OCI-LY7 (cell line): ENCODE data around the gene CASQ2. TPM values are rescaled to one million over a fixed set of nuclear protein-coding genes. Genes with fewer than 3 reads are reported as not detected.

ENCODE experiments used
- BruUV-seq: library from RNA; stranded (reverse); fragments of 400-500 nt; replicated peaks from 2 replicates; lab custom pipeline; 2021; lab: Mats Ljungman, UMichigan
- CTCF ChIA-PET: fragments of 300-600 bp; sonication (Branson Sonifier 250); formaldehyde crosslinking; loops from one replicate; lab custom pipeline; 2022; ENCODE audit warnings: antibody characterized with exemption; ENCODE audit not compliant: unreplicated experiment; lab: Charles Lee
- POLR2A ChIA-PET: fragments of 300-600 bp; sonication (Branson Sonifier 250); formaldehyde crosslinking; loops from one replicate; lab custom pipeline; 2022; ENCODE audit warnings: antibody characterized with exemption; lab: Charles Lee
- DNase-seq: peaks from one replicate; pipeline ENCODE4 v3.0.0-alpha.2; 2015; ENCODE audit warnings: low spot score
- H2AFZ ChIP-seq: fragments of 200-600 bp; sonication (generic), shearing (Covaris generic); 2 replicates; pipeline ENCODE4 v1.6.1; 2014; ENCODE audit warnings: mild to moderate bottlenecking, antibody characterized with exemption, low read length, moderate library complexity
- H3K27ac ChIP-seq: fragments of 200-600 bp; sonication (generic); 2 replicates; pipeline ENCODE4 v1.5.1; 2014; ENCODE audit warnings: mixed run types, low read depth, mild to moderate bottlenecking, moderate library complexity, low read length, inconsistent platforms; ENCODE audit not compliant: poor library complexity, severe bottlenecking
- H3K36me3 ChIP-seq: fragments of 200-600 bp; sonication (generic); 2 replicates; pipeline ENCODE4 v1.6.1; 2014; ENCODE audit warnings: mild to moderate bottlenecking, antibody characterized with exemption, low read length, moderate library complexity, mixed read lengths; ENCODE audit not compliant: insufficient read depth
- H3K4me1 ChIP-seq: fragments of 200-600 bp; sonication (generic); 2 replicates; pipeline ENCODE4 v1.5.1; 2014; ENCODE audit warnings: mild to moderate bottlenecking, low read length; ENCODE audit not compliant: insufficient read depth, poor library complexity, severe bottlenecking
- H3K4me2 ChIP-seq: fragments of 200-600 bp; sonication (generic); 2 replicates; pipeline ENCODE4 v1.6.1; 2014; ENCODE audit warnings: mild to moderate bottlenecking, low read length
- H3K4me3 ChIP-seq: fragments of 200-600 bp; sonication (generic); 2 replicates; pipeline ENCODE4 v1.5.1; 2014; ENCODE audit warnings: mild to moderate bottlenecking, low read depth, low read length; ENCODE audit not compliant: poor library complexity, severe bottlenecking
- H3K79me2 ChIP-seq: fragments of 200-600 bp; sonication (generic); 2 replicates; pipeline ENCODE4 v1.6.1; 2016; ENCODE audit warnings: low read depth, mild to moderate bottlenecking, low read length, moderate library complexity, mixed read lengths; ENCODE audit not compliant: insufficient read depth
- H3K9me2 ChIP-seq: fragments of 200-600 bp; sonication (generic); 2 replicates; pipeline ENCODE4 v1.6.1; 2016; ENCODE audit warnings: mild to moderate bottlenecking, low read length, mixed read lengths; ENCODE audit not compliant: insufficient read depth
- H3K9me3 ChIP-seq: fragments of 200-600 bp; sonication (generic); 2 replicates; pipeline ENCODE4 v1.6.1; 2014; ENCODE audit warnings: mild to moderate bottlenecking, mixed run types, low read length, mixed read lengths
- H4K20me1 ChIP-seq: fragments of 200-600 bp; sonication (generic); 2 replicates; pipeline ENCODE4 v1.6.1; 2014; ENCODE audit warnings: mild to moderate bottlenecking, antibody characterized with exemption, low read length, moderate library complexity, mixed read lengths; ENCODE audit not compliant: insufficient read depth
- CTCF ChIP-seq: fragments of 200-600 bp; sonication (generic); conservative IDR thresholded peaks from 2 replicates; pipeline ENCODE4 v1.5.1; 2014; ENCODE audit warnings: mild to moderate bottlenecking, antibody characterized with exemption, low read length, moderate library complexity, mixed read lengths
- EZH2phosphoT487 ChIP-seq: fragments of 200-600 bp; sonication (generic); IDR thresholded peaks from 2 replicates; pipeline ENCODE4 v1.6.1; 2018; ENCODE audit warnings: low read depth, borderline replicate concordance, mild to moderate bottlenecking, mixed run types, antibody characterized with exemption, low read length, moderate library complexity, mixed read lengths
- intact Hi-C: fragments of 100-400 bp; cut with micrococcal nuclease; formaldehyde crosslinking; loops from one replicate; pipeline ENCODE4 v1.10.0; 2022; ENCODE audit not compliant: unreplicated experiment
- total RNA-seq, 2 experiments: library from RNA; depleted of rRNA in 1 of 2; stranded (reverse); fragments of >200 nt in 1 of 2; shearing (Covaris generic) in 1 of 2; gene quantifications; 2 replicates each; pipeline ENCODE4 v1.2.3, GENCODE V29; 2014 to 2022

Gene CASQ2
- total RNA-seq, 2 experiments from 2014 or later, result not detected

DNA sequence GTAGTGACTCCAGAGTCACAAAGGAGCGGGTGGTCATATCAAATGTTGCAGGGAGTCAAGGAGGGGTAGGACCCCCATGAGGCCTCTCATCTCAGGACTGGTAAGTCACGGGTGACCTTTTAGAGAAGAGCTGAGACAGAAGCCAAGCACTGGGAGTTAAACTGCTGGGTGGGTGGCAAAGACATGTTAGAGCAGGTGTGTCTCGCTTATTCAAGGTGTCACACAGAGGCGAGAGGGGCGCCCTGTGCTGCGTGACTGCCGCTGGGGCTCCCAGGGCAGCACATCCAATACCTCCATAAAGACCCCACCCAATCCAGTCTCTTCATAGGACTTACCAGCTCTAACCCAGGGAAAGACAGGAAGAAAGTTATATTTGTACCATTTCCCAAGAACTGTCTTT lies 15.2 kb downstream of the CASQ2 start:
- no peak overlapping the region for H2AFZ ChIP-seq
- H3K79me2 ChIP-seq, result no peaks in the 10 kb centered on the region
- no peak overlapping the region for H3K4me3 ChIP-seq
- no peak overlapping the region for H3K4me2 ChIP-seq
- H3K4me1 ChIP-seq, result no peaks in the 10 kb centered on the region
- no peaks in the 10 kb centered on the region for H4K20me1 ChIP-seq
- H3K9me2 ChIP-seq, result no peaks in the 10 kb centered on the region
- ChIA-PET CTCF (no interaction called here), POLR2A (interaction anchor here (0.7 to 0.8 kb wide), 2 partner anchors 9 to 23 kb away, joined by 3 read pairs; no protein-coding TSS in a partner anchor)
- DNase-seq, result no peak
- TF ChIP-seq EZH2phosphoT487 (no peak), CTCF (no peak)
- no peaks in the 10 kb centered on the region for H3K36me3 ChIP-seq
- no peaks in the 10 kb centered on the region for H3K9me3 ChIP-seq
- no peak overlapping the region for H3K27ac ChIP-seq
- intact Hi-C loops, result no loop called here
- BruUV-seq, result no TSS peak

DNA sequence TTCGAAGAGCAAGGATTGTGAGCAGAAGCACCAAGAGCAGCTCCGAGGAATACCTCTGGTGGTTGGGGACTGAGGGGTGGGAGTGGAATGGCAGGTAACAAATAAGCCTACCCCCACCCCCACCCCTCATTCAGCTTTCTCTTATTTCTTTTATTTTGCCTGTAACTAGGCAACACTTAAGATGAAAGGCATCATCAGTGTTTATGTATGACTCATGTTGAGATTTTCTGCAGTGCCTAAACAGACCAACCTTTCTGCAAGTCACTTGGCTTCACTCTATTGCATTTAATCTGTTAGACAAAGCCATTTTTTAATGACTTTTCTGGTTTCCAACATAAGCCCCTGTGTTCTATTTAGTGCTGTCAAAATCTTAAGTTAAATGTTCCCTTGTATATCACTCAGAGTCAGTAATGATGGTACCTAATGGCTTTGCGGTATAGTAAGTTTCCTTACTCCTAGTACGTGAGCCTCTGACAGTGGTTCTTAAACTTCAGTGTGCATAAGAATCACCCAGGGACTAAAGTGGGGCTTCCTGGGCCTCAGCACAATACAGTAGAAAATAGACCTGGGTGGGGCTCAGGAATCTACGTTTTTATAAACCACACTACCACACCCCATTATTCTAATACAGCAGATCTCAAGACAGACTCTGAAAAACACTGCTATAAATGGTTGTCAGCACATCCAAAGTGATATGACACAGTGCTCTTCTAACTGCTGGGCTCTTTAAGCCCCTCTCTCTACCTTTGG lies 19.9 kb downstream of the CASQ2 start:
- ChIA-PET POLR2A (no interaction called here), CTCF (no interaction called here)
- Histone ChIP-seq H3K4me2 (no peak overlapping the region), H3K36me3 (no peaks in the 10 kb centered on the region), H3K4me3 (no peak overlapping the region), H4K20me1 (no peaks in the 10 kb centered on the region), H2AFZ (no peak overlapping the region), H3K79me2 (no peaks in the 10 kb centered on the region), H3K4me1 (no peaks in the 10 kb centered on the region), H3K9me2 (no peaks in the 10 kb centered on the region), H3K9me3 (no peaks in the 10 kb centered on the region), H3K27ac (no peak overlapping the region)
- intact Hi-C loops, result no loop called here
- DNase-seq, result no peak
- BruUV-seq, result no TSS peak
- TF ChIP-seq EZH2phosphoT487 (no peak), CTCF (no peak)

- TF ChIP-seq CTCF (no peak), EZH2phosphoT487 (no peak)
- no TSS peak for BruUV-seq
- H3K79me2 ChIP-seq, result no peaks in the 10 kb centered on the region
- CTCF ChIA-PET, result no interaction called here
- H3K36me3 ChIP-seq, result no peaks in the 10 kb centered on the region
- no peak overlapping the region for H3K4me2 ChIP-seq
- POLR2A ChIA-PET, result no interaction called here
- H4K20me1 ChIP-seq, result no peaks in the 10 kb centered on the region
- H2AFZ ChIP-seq, result no peak overlapping the region
- H3K4me1 ChIP-seq, result no peaks in the 10 kb centered on the region
- H3K4me3 ChIP-seq, result no peak overlapping the region
- H3K9me3 ChIP-seq, result no peaks in the 10 kb centered on the region
- intact Hi-C loops, result no loop called here
- no peaks in the 10 kb centered on the region for H3K9me2 ChIP-seq
- no peak overlapping the region for H3K27ac ChIP-seq
- no peak for DNase-seq
These were observed 22.4 kb downstream of the CASQ2 start for GRCh38 chr1:115746021-115746690.
